NCI-H345 treated with DMSO at 0.1 percent for 48 hours (cell line): ENCODE measurements around the gene TNNI2.
"Not testable (repeated sequence)": the region's sequence is repeated elsewhere in the genome, so short reads cannot be mapped to it uniquely, and the experiment has no call there.

Experiments used
- DNase-seq: peaks from one replicate; lab custom pipeline; 2025; ENCODE audit not compliant: unreplicated experiment; lab: John Stamatoyannopoulos, UW

Gene TNNI2

GRCh38 chr11:1883346-1884302, 44.8 kb downstream of the TNNI2 start:
- DNase-seq, result no peak

- no peak for DNase-seq
These were observed 45.5 kb downstream of the TNNI2 start for GRCh38 chr11:1884303-1884700.

- not testable (repeated sequence) for DNase-seq
These were observed 47.8 kb downstream of the TNNI2 start for GRCh38 chr11:1886551-1886950.

DNA sequence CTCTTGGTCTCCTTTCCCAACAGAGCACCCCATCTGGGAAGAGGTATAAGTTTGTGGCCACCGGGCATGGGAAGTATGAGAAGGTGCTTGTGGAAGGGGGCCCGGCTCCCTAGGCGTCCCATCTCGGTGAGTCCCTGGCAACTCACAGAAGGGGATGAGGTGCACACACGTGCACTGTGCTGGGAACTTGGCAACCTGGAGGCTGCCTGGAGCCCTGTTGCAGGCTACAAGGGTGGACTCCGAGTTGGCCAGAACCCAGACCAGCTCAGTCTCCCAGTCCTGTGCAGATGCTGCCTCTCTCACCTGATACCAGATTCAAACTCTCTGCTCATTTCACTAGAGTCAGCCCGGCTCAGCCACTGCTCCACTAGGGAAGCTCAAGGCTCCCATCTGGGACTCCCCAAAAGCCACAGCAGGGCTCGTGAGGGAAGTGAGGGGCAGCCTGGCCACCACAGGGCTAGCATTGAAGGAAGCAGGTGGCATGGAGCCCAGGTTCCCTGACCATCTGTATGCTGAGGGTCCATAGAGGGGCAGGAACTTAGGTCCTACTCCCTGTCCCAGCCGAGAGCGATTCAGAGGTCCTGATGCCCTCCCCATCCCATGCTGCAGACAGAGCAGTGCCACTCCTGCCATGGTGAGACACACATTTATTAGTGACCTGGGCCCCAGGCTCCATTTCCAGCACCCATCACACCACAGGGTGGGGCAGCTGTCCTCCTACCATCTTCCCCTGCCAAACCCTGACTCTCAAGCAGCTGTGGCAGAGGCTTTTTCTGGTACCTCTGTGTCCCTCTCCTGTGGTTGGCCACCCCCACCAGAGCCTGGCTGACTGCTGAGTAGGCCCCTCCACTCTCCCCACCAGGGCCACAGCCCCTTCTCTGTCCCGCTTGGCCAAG, 48.9 kb downstream of the TNNI2 start:
- no peak for DNase-seq

- no peak for DNase-seq
These were observed 49.6 kb downstream of the TNNI2 start for GRCh38 chr11:1888347-1888753.

- no peak for DNase-seq
These were observed 50.0 kb downstream of the TNNI2 start for GRCh38 chr11:1888811-1889210.

GRCh38 chr11:1889224-1889930, 50.6 kb downstream of the TNNI2 start:
- DNase-seq, result no peak

DNA sequence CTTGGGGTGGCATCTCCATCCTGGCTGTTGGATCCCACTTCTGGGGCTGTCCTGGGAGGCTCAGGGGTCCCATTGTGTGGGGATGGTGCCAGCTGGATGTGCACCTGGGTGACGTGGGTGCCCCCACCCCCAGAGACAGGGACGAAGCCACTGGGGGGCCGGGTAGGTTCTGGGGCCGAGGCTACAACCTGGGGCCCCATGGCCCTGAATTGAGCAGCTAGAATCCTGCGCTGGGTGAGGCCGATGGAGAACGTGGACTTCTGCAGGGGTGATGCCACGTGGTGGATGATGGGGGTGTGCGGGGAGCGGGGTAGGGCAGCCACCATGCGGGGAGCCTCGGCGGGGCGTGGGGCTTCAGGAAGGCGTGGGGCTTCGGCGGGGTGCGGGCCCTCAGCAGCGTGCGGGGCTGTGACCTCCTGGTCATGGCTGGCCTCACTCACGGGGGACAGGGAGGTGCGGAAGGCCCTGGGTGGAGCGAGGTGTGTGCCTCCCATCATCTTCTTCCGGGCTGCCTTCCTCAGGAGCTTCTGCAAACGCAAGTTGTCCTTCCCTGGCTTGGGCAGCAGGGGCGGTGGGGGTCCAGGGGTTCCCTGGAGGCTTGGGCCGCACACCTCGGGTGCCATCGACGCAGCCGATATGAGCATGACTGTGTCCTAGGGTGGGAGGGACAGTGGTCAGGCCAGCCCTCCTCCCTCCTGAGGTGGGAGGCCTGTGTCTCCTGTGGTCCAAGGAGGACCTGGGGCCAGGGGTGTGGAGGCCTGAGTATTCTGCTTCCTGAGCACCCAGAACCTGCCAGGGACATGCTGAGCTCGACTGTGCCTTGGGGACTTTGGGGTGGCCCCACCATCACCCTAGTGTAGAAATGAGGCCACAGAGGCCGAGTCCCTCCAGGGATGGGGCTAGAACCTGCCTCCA, 51.4 kb downstream of the TNNI2 start:
- no peak for DNase-seq
